ENCODE measurements around the gene PAGR1. TPM values are rescaled to one million over a fixed set of nuclear protein-coding genes. Genes with fewer than 3 reads are reported as not detected.

Gene PAGR1
- total and polyA plus RNA-seq, 2 of the 13 experiments (the other 11 are each of a cell fraction or from before 2014, with no cell fraction given) = 9.8 to 66.4 TPM

DNA sequence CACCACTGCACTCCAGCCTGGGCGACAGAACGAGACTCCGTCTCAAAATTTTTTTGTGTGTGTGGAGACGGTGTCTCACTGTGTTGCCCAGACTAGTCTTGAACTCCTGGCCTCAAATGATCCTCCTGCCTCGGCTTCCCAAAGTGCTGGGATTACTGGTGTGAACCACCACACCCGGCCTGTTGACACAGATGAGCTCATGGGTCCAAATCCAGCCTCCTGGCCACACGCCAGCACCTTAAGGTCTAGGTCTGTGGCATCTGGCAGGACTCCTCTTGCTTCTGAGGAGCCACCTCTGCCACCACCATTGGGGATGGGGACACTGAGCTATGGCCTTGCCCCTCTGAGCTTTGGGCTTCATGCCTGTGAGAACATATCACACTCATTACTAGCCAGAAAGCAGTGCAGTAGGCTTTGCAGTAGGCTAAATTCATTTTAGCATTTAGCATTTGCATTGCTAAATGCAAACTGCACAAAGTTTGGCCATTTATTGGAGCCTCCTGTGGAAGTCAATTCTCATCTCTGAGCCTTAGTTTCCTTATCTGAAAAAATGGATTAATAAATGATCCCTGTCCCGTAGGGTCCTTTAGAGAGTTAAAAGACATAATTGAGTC lies 52.6 kb downstream of the PAGR1 start:
- Histone ChIP-seq H3K79me2 (ENCODE audit: insufficient read depth, low read length) (no peaks in the 10 kb centered on the region), H2AFZ (ENCODE audit: low read length) (no peak overlapping the region), H3K27ac (ENCODE audit: extremely low read length, insufficient read depth, low read length) (no peak overlapping the region), H3K4me2 (ENCODE audit: low read depth, low read length) (no peak overlapping the region), H3K4me1 (ENCODE audit: insufficient read depth, low read length) (peaks cover 21% of the 10 kb centered on the region), H4K20me1 (ENCODE audit: insufficient read depth, low read length) (no peaks in the 10 kb centered on the region), H3K27me3 (ENCODE audit: control insufficient read depth in 1 of 2, insufficient read depth in 2 of 2, low read length in 2 of 2) (no peaks in the 10 kb centered on the region), H3K36me3 (replicated peaks in 1 of 2; ENCODE audit: control insufficient read depth in 1 of 2, insufficient read depth in 2 of 2, low read length in 2 of 2) (no peaks in the 10 kb centered on the region; a peak in 2 of 5 replicates), H3K9me3 (ENCODE audit: low read length) (no peaks in the 10 kb centered on the region), H3K9ac (ENCODE audit: insufficient read depth, low read depth, low read length) (no peak overlapping the region), H3K4me3 (replicated peaks in 1 of 3; ENCODE audit: insufficient read depth in 1 of 3, low read depth in 2 of 3, low read length in 3 of 3) (no peak overlapping the region)
- intact Hi-C loops (cut with micrococcal nuclease; ENCODE audit: unreplicated experiment) = no loop called here
- WGBS (ENCODE audit: low lambda C conversion rate) = 51% methylated on average over 8 of the region's 8 CpGs
- FAIRE-seq (no peak), ATAC-seq (no peak), DNase-seq (ENCODE audit: low spot score) (no peak)
- no TSS peak for BruUV-seq (replicated peaks)
- ChIA-PET POLR2A (interaction anchor here (0.7 to 1.4 kb wide), 3 partner anchors 10 to 32 kb away, joined by 3 to 12 read pairs (median 6); partner anchors contain the start of genes ASPHD1 and SEZ6L2), CTCF (ENCODE audit: low intra/inter-chr PET ratio, low total read pairs) (no interaction called here)
- in situ Hi-C loops (cut with HindIII; ENCODE audit: extremely low pct_ligation_motif_present, low pct_unique_long_range_greater_than_20kb) = loop anchor here (10.0 kb wide), 1 partner anchor 136 kb away; no protein-coding TSS in a partner anchor
- no peak for TF ChIP-seq NFYC (CRISPR knock-in tag; IDR thresholded peaks at IDR 0.05)
- TF ChIP-seq ZNF460 (CRISPR knock-in tag; IDR thresholded peaks at IDR 0.05; ENCODE audit: borderline replicate concordance) = peak; percentile 33; the same call in 1 of the 2 replicates
- no peak for TF ChIP-seq ZNF749 (CRISPR knock-in tag; IDR thresholded peaks at IDR 0.05; ENCODE audit: borderline replicate concordance)
- TF ChIP-seq FOXA1 (IDR thresholded peaks at IDR 0.05) = no peak
- 0 out of 2 replicates have a peak, but pooled peaks have one; percentile 30 for TF ChIP-seq FOXA1 (CRISPR knock-in tag; IDR thresholded peaks at IDR 0.05)
- no peak for TF ChIP-seq ADNP (CRISPR knock-in tag; IDR thresholded peaks at IDR 0.05)
- TF ChIP-seq, protein P1, sequence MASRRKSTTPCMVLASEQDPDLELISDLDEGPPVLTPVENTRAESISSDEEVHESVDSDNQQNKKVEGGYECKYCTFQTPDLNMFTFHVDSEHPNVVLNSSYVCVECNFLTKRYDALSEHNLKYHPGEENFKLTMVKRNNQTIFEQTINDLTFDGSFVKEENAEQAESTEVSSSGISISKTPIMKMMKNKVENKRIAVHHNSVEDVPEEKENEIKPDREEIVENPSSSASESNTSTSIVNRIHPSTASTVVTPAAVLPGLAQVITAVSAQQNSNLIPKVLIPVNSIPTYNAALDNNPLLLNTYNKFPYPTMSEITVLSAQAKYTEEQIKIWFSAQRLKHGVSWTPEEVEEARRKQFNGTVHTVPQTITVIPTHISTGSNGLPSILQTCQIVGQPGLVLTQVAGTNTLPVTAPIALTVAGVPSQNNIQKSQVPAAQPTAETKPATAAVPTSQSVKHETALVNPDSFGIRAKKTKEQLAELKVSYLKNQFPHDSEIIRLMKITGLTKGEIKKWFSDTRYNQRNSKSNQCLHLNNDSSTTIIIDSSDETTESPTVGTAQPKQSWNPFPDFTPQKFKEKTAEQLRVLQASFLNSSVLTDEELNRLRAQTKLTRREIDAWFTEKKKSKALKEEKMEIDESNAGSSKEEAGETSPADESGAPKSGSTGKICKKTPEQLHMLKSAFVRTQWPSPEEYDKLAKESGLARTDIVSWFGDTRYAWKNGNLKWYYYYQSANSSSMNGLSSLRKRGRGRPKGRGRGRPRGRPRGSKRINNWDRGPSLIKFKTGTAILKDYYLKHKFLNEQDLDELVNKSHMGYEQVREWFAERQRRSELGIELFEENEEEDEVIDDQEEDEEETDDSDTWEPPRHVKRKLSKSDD (CRISPR knock-in tag; IDR thresholded peaks at IDR 0.05; ENCODE audit: low read depth) = no peak
- TF ChIP-seq, protein P2, sequence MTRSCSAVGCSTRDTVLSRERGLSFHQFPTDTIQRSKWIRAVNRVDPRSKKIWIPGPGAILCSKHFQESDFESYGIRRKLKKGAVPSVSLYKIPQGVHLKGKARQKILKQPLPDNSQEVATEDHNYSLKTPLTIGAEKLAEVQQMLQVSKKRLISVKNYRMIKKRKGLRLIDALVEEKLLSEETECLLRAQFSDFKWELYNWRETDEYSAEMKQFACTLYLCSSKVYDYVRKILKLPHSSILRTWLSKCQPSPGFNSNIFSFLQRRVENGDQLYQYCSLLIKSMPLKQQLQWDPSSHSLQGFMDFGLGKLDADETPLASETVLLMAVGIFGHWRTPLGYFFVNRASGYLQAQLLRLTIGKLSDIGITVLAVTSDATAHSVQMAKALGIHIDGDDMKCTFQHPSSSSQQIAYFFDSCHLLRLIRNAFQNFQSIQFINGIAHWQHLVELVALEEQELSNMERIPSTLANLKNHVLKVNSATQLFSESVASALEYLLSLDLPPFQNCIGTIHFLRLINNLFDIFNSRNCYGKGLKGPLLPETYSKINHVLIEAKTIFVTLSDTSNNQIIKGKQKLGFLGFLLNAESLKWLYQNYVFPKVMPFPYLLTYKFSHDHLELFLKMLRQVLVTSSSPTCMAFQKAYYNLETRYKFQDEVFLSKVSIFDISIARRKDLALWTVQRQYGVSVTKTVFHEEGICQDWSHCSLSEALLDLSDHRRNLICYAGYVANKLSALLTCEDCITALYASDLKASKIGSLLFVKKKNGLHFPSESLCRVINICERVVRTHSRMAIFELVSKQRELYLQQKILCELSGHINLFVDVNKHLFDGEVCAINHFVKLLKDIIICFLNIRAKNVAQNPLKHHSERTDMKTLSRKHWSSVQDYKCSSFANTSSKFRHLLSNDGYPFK (CRISPR knock-in tag; IDR thresholded peaks at IDR 0.05; ENCODE audit: borderline replicate concordance) = no peak
- TF ChIP-seq ELF1 (CRISPR knock-in tag; IDR thresholded peaks at IDR 0.05) = no peak
- TF ChIP-seq PLSCR1 (CRISPR knock-in tag; IDR thresholded peaks at IDR 0.05; ENCODE audit: borderline replicate concordance) = no peak
- TF ChIP-seq TCF7L2 (IDR thresholded peaks at IDR 0.05; ENCODE audit: low read depth, low read length) = no peak
- no peak for TF ChIP-seq ARID2 (CRISPR knock-in tag; IDR thresholded peaks at IDR 0.05; ENCODE audit: borderline replicate concordance)
- TF ChIP-seq TOPORS (CRISPR knock-in tag; IDR thresholded peaks at IDR 0.05) = no peak

Data from HepG2 (cell line).